Measurements from ENCODE around the gene IMP4. TPM values are rescaled to one million over a fixed set of nuclear protein-coding genes. Genes with fewer than 3 reads are reported as not detected.
A peak's percentile ranks its signal among the peaks of the same experiment; 100 is the strongest.
"Not testable (repeated sequence)": the region's sequence is repeated elsewhere in the genome, so short reads cannot be mapped to it uniquely, and the experiment has no call there.

Gene IMP4
- 36.7 TPM for total RNA-seq

GRCh38 chr2:130342533-130343275 is at the start of gene IMP4:
Gene IMP4 (plus strand): TSS chr2:130342897. CDS start chr2:130342933, 36 bp downstream.
- DNase-seq: peak; percentile 99

- no peak for DNase-seq
Observed at GRCh38 chr2:130300258-130300969, 42.3 kb upstream of the IMP4 start.

- DNase-seq: no peak
Observed at GRCh38 chr2:130300970-130301348, 41.7 kb upstream of the IMP4 start.

- DNase-seq: no peak
Observed at GRCh38 chr2:130302164-130302886, 40.4 kb upstream of the IMP4 start.

- no peak for DNase-seq
Observed at GRCh38 chr2:130303169-130303568, 39.5 kb upstream of the IMP4 start.

- no peak for DNase-seq
Observed at GRCh38 chr2:130304726-130305125, 38.0 kb upstream of the IMP4 start.

GRCh38 chr2:130307850-130308249 is 34.8 kb upstream of the IMP4 start:
- DNase-seq: no peak

GRCh38 chr2:130310881-130311280 is 31.8 kb upstream of the IMP4 start:
- DNase-seq: no peak

- no peak for DNase-seq
Observed at GRCh38 chr2:130313812-130314334, 28.8 kb upstream of the IMP4 start.

- no peak for DNase-seq
Observed at GRCh38 chr2:130314377-130314776, 28.3 kb upstream of the IMP4 start.

- DNase-seq: no peak
Observed at GRCh38 chr2:130316596-130316995, 26.1 kb upstream of the IMP4 start.

- no peak for DNase-seq
Observed at GRCh38 chr2:130318906-130319305, 23.8 kb upstream of the IMP4 start.

- no peak for DNase-seq
Observed at GRCh38 chr2:130319536-130319935, 23.2 kb upstream of the IMP4 start.

- DNase-seq: no peak
Observed at GRCh38 chr2:130327703-130328527, 14.8 kb upstream of the IMP4 start.

GRCh38 chr2:130328710-130329109 is 14.0 kb upstream of the IMP4 start:
- DNase-seq: no peak

GRCh38 chr2:130332271-130333073 is 10.2 kb upstream of the IMP4 start:
- DNase-seq: no peak

GRCh38 chr2:130333253-130333652 is 9.4 kb upstream of the IMP4 start:
- not testable (repeated sequence) for DNase-seq

- no peak for DNase-seq
Observed at GRCh38 chr2:130334026-130334425, 8.7 kb upstream of the IMP4 start.

GRCh38 chr2:130335226-130335625 is 7.5 kb upstream of the IMP4 start:
- DNase-seq: no peak

- no peak for DNase-seq
Observed at GRCh38 chr2:130336150-130336876, 6.4 kb upstream of the IMP4 start.
